HUES6 (cell line): ENCODE results near the gene RASGRF2.

ENCODE experiments used
- H3K27ac ChIP-seq: 2 replicates; pipeline ENCODE4 v1.7.0; 2013; ENCODE audit warnings: low read depth, mild to moderate bottlenecking, low read length, inconsistent platforms
- H3K27me3 ChIP-seq: 2 replicates; pipeline ENCODE4 v1.6.1; 2013; ENCODE audit warnings: low read length; ENCODE audit not compliant: control insufficient read depth, insufficient read depth
- H3K36me3 ChIP-seq: 2 replicates; pipeline ENCODE4 v1.6.1; 2013; ENCODE audit warnings: low read length; ENCODE audit not compliant: control insufficient read depth, insufficient read depth
- H3K4me1 ChIP-seq: 2 replicates; pipeline ENCODE4 v1.6.1; 2013; ENCODE audit warnings: low read length; ENCODE audit not compliant: control insufficient read depth, insufficient read depth
- H3K4me3 ChIP-seq: 2 replicates; pipeline ENCODE4 v1.5.1; 2013; ENCODE audit warnings: low read depth, low read length
- H3K9ac ChIP-seq: one replicate; pipeline ENCODE4 v1.6.1; 2013; ENCODE audit warnings: mild to moderate bottlenecking, low read length
- H3K9me3 ChIP-seq: 2 replicates; pipeline ENCODE4 v1.6.1; 2013; ENCODE audit warnings: low read depth, low read length; ENCODE audit not compliant: control insufficient read depth, insufficient read depth

RASGRF2 gene

GRCh38 chr5:80959768-80960442 lies at the start of gene RASGRF2:
Gene RASGRF2 (plus strand): TSS chr5:80960363. CDS start chr5:80960739, 376 bp downstream.
- peaks cover 68% of the 10 kb centered on the region for H3K4me1 ChIP-seq
- peaks cover 54% of the 10 kb centered on the region for H3K27me3 ChIP-seq
- no peaks in the 10 kb centered on the region for H3K36me3 ChIP-seq
- peak within 1 kb of the TSS; percentile 69 for H3K9ac ChIP-seq
- H3K27ac ChIP-seq: no peak within 1 kb of the TSS
- no peaks in the 10 kb centered on the region for H3K9me3 ChIP-seq
- H3K4me3 ChIP-seq: peak within 1 kb of the TSS; percentile 77

- Histone ChIP-seq H3K4me1 (no peaks in the 10 kb centered on the region; the same call in 1 of the 2 replicates), H3K27ac (no peak overlapping the region), H3K9me3 (peaks cover 6% of the 10 kb centered on the region), H3K9ac (no peak overlapping the region), H3K27me3 (no peaks in the 10 kb centered on the region), H3K4me3 (no peak overlapping the region), H3K36me3 (no peaks in the 10 kb centered on the region)
Observed at GRCh38 chr5:80912479-80912878, 47.7 kb upstream of the RASGRF2 start.

GRCh38 chr5:80915716-80916115 lies 44.4 kb upstream of the RASGRF2 start:
- no peaks in the 10 kb centered on the region for H3K36me3 ChIP-seq
- no peak overlapping the region for H3K27ac ChIP-seq
- no peaks in the 10 kb centered on the region; the same call in 1 of the 2 replicates for H3K4me1 ChIP-seq
- no peak overlapping the region for H3K4me3 ChIP-seq
- H3K9me3 ChIP-seq: peaks cover 6% of the 10 kb centered on the region
- H3K27me3 ChIP-seq: no peaks in the 10 kb centered on the region
- H3K9ac ChIP-seq: no peak overlapping the region

- Histone ChIP-seq H3K4me3 (no peak overlapping the region), H3K4me1 (no peaks in the 10 kb centered on the region; the same call in 1 of the 2 replicates), H3K36me3 (no peaks in the 10 kb centered on the region), H3K9me3 (peaks cover 6% of the 10 kb centered on the region), H3K27ac (no peak overlapping the region), H3K9ac (no peak overlapping the region), H3K27me3 (no peaks in the 10 kb centered on the region)
Observed at GRCh38 chr5:80916676-80917075, 43.5 kb upstream of the RASGRF2 start.

GRCh38 chr5:80917631-80918030 lies 42.5 kb upstream of the RASGRF2 start:
- Histone ChIP-seq H3K9ac (no peak overlapping the region), H3K4me3 (no peak overlapping the region), H3K9me3 (no peaks in the 10 kb centered on the region), H3K27me3 (no peaks in the 10 kb centered on the region), H3K36me3 (no peaks in the 10 kb centered on the region), H3K27ac (no peak overlapping the region), H3K4me1 (no peaks in the 10 kb centered on the region; the same call in 1 of the 2 replicates)

GRCh38 chr5:80919678-80920196 lies 40.4 kb upstream of the RASGRF2 start:
- H3K27me3 ChIP-seq: no peaks in the 10 kb centered on the region

GRCh38 chr5:80920333-80920732 lies 39.8 kb upstream of the RASGRF2 start:
- H3K27me3 ChIP-seq: no peaks in the 10 kb centered on the region
- H3K4me1 ChIP-seq: no peaks in the 10 kb centered on the region; the same call in 1 of the 2 replicates
- H3K4me3 ChIP-seq: no peak overlapping the region
- no peaks in the 10 kb centered on the region for H3K36me3 ChIP-seq
- no peaks in the 10 kb centered on the region for H3K9me3 ChIP-seq
- H3K9ac ChIP-seq: no peak overlapping the region
- no peak overlapping the region for H3K27ac ChIP-seq

More at GRCh38 chr5:80919678-80920196, 40.4 kb upstream of the RASGRF2 start:
- Histone ChIP-seq H3K9me3 (no peaks in the 10 kb centered on the region), H3K9ac (no peak overlapping the region), H3K27ac (no peak overlapping the region), H3K4me3 (no peak overlapping the region), H3K36me3 (no peaks in the 10 kb centered on the region), H3K4me1 (no peaks in the 10 kb centered on the region; the same call in 1 of the 2 replicates)

- Histone ChIP-seq H3K4me3 (no peak overlapping the region), H3K36me3 (no peaks in the 10 kb centered on the region), H3K27ac (no peak overlapping the region), H3K4me1 (no peaks in the 10 kb centered on the region; the same call in 1 of the 2 replicates), H3K9me3 (no peaks in the 10 kb centered on the region), H3K27me3 (no peaks in the 10 kb centered on the region), H3K9ac (no peak overlapping the region)
Observed at GRCh38 chr5:80921026-80921425, 39.1 kb upstream of the RASGRF2 start.

GRCh38 chr5:80925931-80926330 lies 34.2 kb upstream of the RASGRF2 start:
- H3K4me1 ChIP-seq: no peaks in the 10 kb centered on the region
- H3K9ac ChIP-seq: no peak overlapping the region
- H3K4me3 ChIP-seq: no peak overlapping the region
- no peaks in the 10 kb centered on the region for H3K9me3 ChIP-seq
- no peaks in the 10 kb centered on the region for H3K27me3 ChIP-seq
- H3K27ac ChIP-seq: no peak overlapping the region
- no peaks in the 10 kb centered on the region for H3K36me3 ChIP-seq

GRCh38 chr5:80926536-80926935 lies 33.6 kb upstream of the RASGRF2 start:
- no peaks in the 10 kb centered on the region for H3K4me1 ChIP-seq
- H3K9ac ChIP-seq: no peak overlapping the region
- H3K4me3 ChIP-seq: no peak overlapping the region
- no peaks in the 10 kb centered on the region for H3K9me3 ChIP-seq
- no peak overlapping the region for H3K27ac ChIP-seq
- no peaks in the 10 kb centered on the region for H3K27me3 ChIP-seq
- no peaks in the 10 kb centered on the region for H3K36me3 ChIP-seq

- Histone ChIP-seq H3K9ac (no peak overlapping the region), H3K9me3 (no peaks in the 10 kb centered on the region), H3K4me1 (no peaks in the 10 kb centered on the region), H3K4me3 (no peak overlapping the region), H3K27ac (no peak overlapping the region), H3K36me3 (no peaks in the 10 kb centered on the region), H3K27me3 (no peaks in the 10 kb centered on the region)
Observed at GRCh38 chr5:80926979-80927656, 33.0 kb upstream of the RASGRF2 start.
